H1 (cell line): Measurements from ENCODE around the gene MMP24. TPM values are rescaled to one million over a fixed set of nuclear protein-coding genes. Genes with fewer than 3 reads are reported as not detected.

Experiments used
- CTCF ChIA-PET: fragments of 300-600 bp; sonication (Branson Sonifier 250); formaldehyde crosslinking; loops from one replicate; lab custom pipeline; 2021; ENCODE audit not compliant: partially characterized antibody; lab: Charles Lee
- POLR2A ChIA-PET: fragments of 300-600 bp; sonication (Branson Sonifier 250); formaldehyde crosslinking; loops from one replicate; lab custom pipeline; 2021; ENCODE audit warnings: inconsistent platforms; ENCODE audit not compliant: partially characterized antibody; lab: Charles Lee
- DNase-seq, 2 experiments: peaks; one replicate each; pipeline versions ENCODE4 v3.0.0 to v3.0.0-alpha.2; 2010 to 2022; ENCODE audit warnings: low spot score in 2 of 2, low read depth in 1 of 2, mixed read lengths in 1 of 2
- FAIRE-seq: peaks from 2 replicates; lab custom pipeline; 2011; peaks lifted over from hg19 to GRCh38; lab: Jason Lieb, UNC
- H2AFZ ChIP-seq: 2 replicates; pipeline ENCODE4 v1.8.1; 2012; ENCODE audit warnings: low read length, inconsistent platforms
- H2AK5ac ChIP-seq: 2 replicates; pipeline ENCODE4 v1.6.1; 2013; ENCODE audit warnings: low read depth, low read length
- H2BK120ac ChIP-seq: replicated peaks from 2 replicates; pipeline ENCODE3; 2013; ENCODE audit warnings: low read depth, low read length, inconsistent platforms
- H2BK12ac ChIP-seq: 2 replicates; pipeline ENCODE4 v1.6.1; 2013; ENCODE audit warnings: low read depth, low read length
- H2BK15ac ChIP-seq: 2 replicates; pipeline ENCODE4 v1.6.1; 2013; ENCODE audit warnings: low read length
- H2BK20ac ChIP-seq: 2 replicates; pipeline ENCODE4 v1.6.1; 2013; ENCODE audit warnings: low read length
- H2BK5ac ChIP-seq: 2 replicates; pipeline ENCODE4 v1.6.1; 2013; ENCODE audit warnings: low read depth, low read length
- H3K14ac ChIP-seq: 2 replicates; pipeline ENCODE4 v1.6.1; 2013; ENCODE audit warnings: inconsistent platforms; ENCODE audit not compliant: insufficient read length
- H3K18ac ChIP-seq: 2 replicates; pipeline ENCODE4 v1.6.1; 2013; ENCODE audit warnings: low read length; ENCODE audit errors: extremely low read depth
- H3K23ac ChIP-seq: 2 replicates; pipeline ENCODE4 v1.6.1; 2013; ENCODE audit warnings: inconsistent platforms; ENCODE audit not compliant: insufficient read length
- H3K23me2 ChIP-seq: 2 replicates; pipeline ENCODE4 v1.6.1; 2013; ENCODE audit warnings: low read depth, low read length
- H3K27ac ChIP-seq: 2 replicates; pipeline ENCODE4 v1.6.1; 2011; ENCODE audit warnings: low read depth, low read length, inconsistent platforms
- H3K27me3 ChIP-seq, 4 experiments: replicated peaks in 1 of 4; 1 replicate in 1 of 4; 2 replicates in 3 of 4; pipeline versions ENCODE4 v1.6.1 to v1.8.1; 2011 to 2013; ENCODE audit warnings: low read length in 3 of 4, mild to moderate bottlenecking in 3 of 4, inconsistent platforms in 2 of 4, mixed read lengths in 2 of 4, moderate library complexity in 1 of 4; ENCODE audit not compliant: control insufficient read depth in 3 of 4, insufficient read depth in 3 of 4; ENCODE audit errors: extremely low read depth in 1 of 4
- H3K36me3 ChIP-seq, 4 experiments: 2 replicates each; pipeline versions ENCODE4 v1.6.1 to v1.8.1; 2011 to 2013; ENCODE audit warnings: mild to moderate bottlenecking in 4 of 4, low read length in 3 of 4, moderate library complexity in 2 of 4, control low read depth in 1 of 4, inconsistent platforms in 1 of 4; ENCODE audit not compliant: insufficient read depth in 4 of 4, control insufficient read depth in 2 of 4
- H3K4ac ChIP-seq: replicated peaks from 2 replicates; pipeline ENCODE3; 2013; ENCODE audit warnings: low read length, low read depth, mixed read lengths, inconsistent platforms; ENCODE audit not compliant: insufficient read length
- H3K4me1 ChIP-seq, 4 experiments: replicated peaks in 1 of 4; 1 replicate in 1 of 4; 2 replicates in 3 of 4; pipeline versions ENCODE4 v1.6.1 to v1.8.1; 2011 to 2013; ENCODE audit warnings: low read length in 3 of 4, inconsistent platforms in 2 of 4, mixed read lengths in 1 of 4; ENCODE audit not compliant: insufficient read depth in 4 of 4, control insufficient read depth in 3 of 4
- H3K4me2 ChIP-seq, 2 experiments: 2 replicates each; pipeline versions ENCODE4 v1.6.1 to v1.8.1; 2011 to 2013; ENCODE audit warnings: low read depth in 2 of 2, low read length in 2 of 2, control low read depth in 1 of 2, inconsistent platforms in 1 of 2, mild to moderate bottlenecking in 1 of 2; ENCODE audit not compliant: insufficient read depth in 1 of 2
- H3K4me3 ChIP-seq, 4 experiments: fragments of 200-600, 300-600 bp in 1 of 4; sonication (generic), shearing (Covaris generic), sonication (Bioruptor Twin) in 1 of 4; 2 replicates each; pipeline versions ENCODE4 v1.5.1 to v1.8.1; 2011 to 2016; ENCODE audit warnings: low read length in 4 of 4, low read depth in 3 of 4, control low read depth in 2 of 4, inconsistent platforms in 2 of 4, mild to moderate bottlenecking in 2 of 4, mixed read lengths in 1 of 4, moderate library complexity in 1 of 4; ENCODE audit not compliant: insufficient read depth in 2 of 4; ENCODE audit errors: extremely low read depth in 1 of 4
- H3K56ac ChIP-seq: replicated peaks from 2 replicates; pipeline ENCODE3; 2013; ENCODE audit warnings: low read depth, mild to moderate bottlenecking, mixed read lengths, low read length, inconsistent platforms; ENCODE audit not compliant: insufficient read length
- H3K79me1 ChIP-seq: 2 replicates; pipeline ENCODE4 v1.6.1; 2013; ENCODE audit warnings: low read depth, low read length, control low read depth
- H3K79me2 ChIP-seq, 2 experiments: 2 replicates each; pipeline versions ENCODE4 v1.6.1 to v1.8.1; 2012 to 2013; ENCODE audit warnings: low read length in 2 of 2, mild to moderate bottlenecking in 2 of 2, inconsistent platforms in 1 of 2; ENCODE audit not compliant: insufficient read depth in 2 of 2, control insufficient read depth in 1 of 2
- H3K9ac ChIP-seq, 4 experiments: replicated peaks in 1 of 4; 1 replicate in 1 of 4; 2 replicates in 3 of 4; pipeline versions ENCODE4 v1.6.1 to v1.8.1; 2011 to 2013; ENCODE audit warnings: low read depth in 3 of 4, low read length in 3 of 4, control low read depth in 2 of 4, mild to moderate bottlenecking in 2 of 4, moderate library complexity in 2 of 4, inconsistent platforms in 1 of 4; ENCODE audit errors: extremely low read depth in 1 of 4
- H3K9me3 ChIP-seq, 2 experiments: 2 replicates each; pipeline versions ENCODE4 v1.6.1 to v1.8.1; 2012 to 2013; ENCODE audit warnings: mild to moderate bottlenecking in 2 of 2, moderate library complexity in 2 of 2, control low read depth in 1 of 2, inconsistent platforms in 1 of 2, low read depth in 1 of 2, low read length in 1 of 2, mixed read lengths in 1 of 2; ENCODE audit not compliant: insufficient read depth in 2 of 2
- H4K20me1 ChIP-seq, 2 experiments: replicated peaks in 1 of 2; 2 replicates each; pipeline versions ENCODE3 to v1.8.1; 2011 to 2013; ENCODE audit warnings: inconsistent platforms in 2 of 2, low read length in 2 of 2, mild to moderate bottlenecking in 1 of 2; ENCODE audit not compliant: insufficient read depth in 2 of 2, control insufficient read depth in 1 of 2
- H4K5ac ChIP-seq: 2 replicates; pipeline ENCODE4 v1.6.1; 2013; ENCODE audit warnings: low read length, low read depth, mixed read lengths, inconsistent platforms; ENCODE audit not compliant: insufficient read length
- H4K8ac ChIP-seq: 2 replicates; pipeline ENCODE4 v1.8.0; 2013; ENCODE audit warnings: mild to moderate bottlenecking, moderate library complexity, low read length, inconsistent platforms; ENCODE audit not compliant: insufficient read depth; ENCODE audit errors: extremely low read depth
- H4K91ac ChIP-seq: replicated peaks from 2 replicates; pipeline ENCODE3; 2013; ENCODE audit warnings: low read length, mixed read lengths, inconsistent platforms; ENCODE audit not compliant: insufficient read length
- RBBP5 ChIP-seq: IDR thresholded peaks from 2 replicates; pipeline ENCODE4 v1.7.1; 2012; ENCODE audit warnings: low read depth, mild to moderate bottlenecking, inconsistent platforms, low read length, moderate library complexity, borderline replicate concordance
- TAF7 ChIP-seq: optimal IDR thresholded peaks from 2 replicates; pipeline ENCODE3; 2011; ENCODE audit warnings: low read depth, mild to moderate bottlenecking, inconsistent platforms, low read length, moderate library complexity, borderline replicate concordance
- WGBS, 2 experiments: shearing (Covaris generic) in 1 of 2; methylation state at CpG; one replicate each; pipeline versions ENCODE4 v1.1.6 to v1.1.7; 2013 to 2015; ENCODE audit warnings: low lambda C conversion rate in 2 of 2, mixed read lengths in 2 of 2, inconsistent platforms in 1 of 2, low coverage in 1 of 2, missing lambda C conversion rate in 1 of 2; ENCODE audit not compliant: insufficient replicate concordance in 2 of 2, insufficient coverage in 1 of 2, insufficient read length in 1 of 2; ENCODE audit errors: extremely low coverage in 1 of 2, missing lambda C conversion rate in 1 of 2; 5-methylcytosine and 5-hydroxymethylcytosine counted together
- polyA plus RNA-seq, 7 experiments: library from polyadenylated mRNA; depleted of rRNA in 3 of 7; stranded (reverse) in 5 of 7; unstranded in 2 of 7; fragments of >200 nt in 5 of 7; fragments of 200-250 nt in 2 of 7; gene quantifications; 1 replicate in 5 of 7; 2 replicates in 1 of 7; 4 replicates in 1 of 7; pipeline versions ENCODE4 v1.2.1 to v1.2.3, GENCODE V29; 2011 to 2013; ENCODE audit warnings: missing spikeins in 2 of 7, mixed read lengths in 2 of 7
- total RNA-seq: library from RNA; stranded (reverse); fragmentation: NEBNext Ultra II Directional; extraction: Animal tissue kit (Norgen Biotek cat#: 25700); gene quantifications from 2 replicates; pipeline ENCODE4 v1.2.1, GENCODE V29; 2021
- TF ChIP-seq, protein P1 (sequence below): IDR thresholded peaks from 2 replicates; pipeline ENCODE4 v1.6.1; 2012; ENCODE audit warnings: inconsistent platforms
- TF ChIP-seq, protein P2 (sequence below): IDR thresholded peaks from 2 replicates; pipeline ENCODE4 v1.6.1; 2012; ENCODE audit warnings: inconsistent platforms
- TF ChIP-seq, protein P3 (sequence below): IDR thresholded peaks from 2 replicates; pipeline ENCODE4 v1.6.1; 2011; ENCODE audit warnings: low read depth, mild to moderate bottlenecking, low read length; ENCODE audit not compliant: insufficient read depth
- TF ChIP-seq, protein P4 (sequence below): IDR thresholded peaks from 2 replicates; pipeline ENCODE4 v1.6.1; 2012; ENCODE audit warnings: low read length, inconsistent platforms

MMP24 gene
- total and polyA plus RNA-seq, 2 of the 8 experiments (the other 6 are each of a cell fraction or from before 2014, with no cell fraction given): 18.8 to 21.4 TPM

DNA sequence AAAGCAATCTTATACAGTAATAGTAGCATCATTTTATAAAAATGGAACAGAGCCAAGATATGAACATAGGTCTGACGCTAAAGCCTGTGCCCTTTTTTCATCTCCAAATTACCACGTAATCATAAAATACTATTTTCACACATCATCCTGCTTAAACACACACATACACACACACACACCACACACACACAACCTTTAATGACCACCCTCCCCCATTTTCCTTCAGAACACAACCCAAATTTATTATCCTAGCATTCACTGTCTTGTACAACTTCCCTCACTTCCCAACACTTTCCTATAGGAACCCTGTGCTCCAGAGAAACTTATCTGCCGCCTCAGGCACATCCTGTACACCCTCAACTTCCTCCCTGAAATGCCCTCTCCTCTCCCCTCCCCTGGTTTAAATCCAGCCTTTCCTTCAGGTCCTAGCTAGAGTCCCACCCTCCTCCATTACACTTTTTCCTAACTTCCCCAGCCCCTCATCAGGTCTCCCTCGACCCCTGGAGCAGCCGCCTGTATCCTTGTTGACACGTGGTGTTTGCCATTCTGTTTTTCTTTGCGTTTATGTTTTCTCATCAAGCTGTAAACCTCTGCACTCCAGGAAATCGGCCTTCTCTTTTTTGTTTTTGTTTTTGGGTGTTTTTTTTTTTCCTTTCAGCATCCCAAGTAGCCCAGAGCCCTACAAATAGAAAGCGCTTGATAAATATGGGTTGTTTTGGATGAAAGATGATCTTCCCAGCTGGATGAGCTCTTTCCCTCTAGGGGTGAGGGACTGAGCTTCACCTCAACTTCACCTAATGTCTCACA, 968 bp upstream of the MMP24 start:
- H3K4ac ChIP-seq: no peak overlapping the region
- no peak overlapping the region for H3K27ac ChIP-seq
- peaks cover 0 to 3% of the 10 kb centered on the region in 2 experiments; a peak in 1 of 4 replicates for H3K79me2 ChIP-seq
- peak overlapping the region; percentile 20; the same call in 1 of the 2 replicates for H2AFZ ChIP-seq
- peaks cover 2 to 18% (median 7%) of the 10 kb centered on the region in 4 experiments; a peak in 6 of 7 replicates for H3K4me1 ChIP-seq
- no peaks in the 10 kb centered on the region for H3K9me3 ChIP-seq
- 50 to 100% methylated on average over 1 to 9 of the region's 9 CpGs for WGBS, 2 experiments
- H3K18ac ChIP-seq: peak overlapping the region; percentile 38; the same call in 1 of the 2 replicates
- DNase-seq: no peak
- H4K8ac ChIP-seq: no peak overlapping the region; the same call in 1 of the 2 replicates
- no peak overlapping the region for H4K91ac ChIP-seq
- peaks cover 11% of the 10 kb centered on the region; the same call in 1 of the 2 replicates for H3K23me2 ChIP-seq
- TF ChIP-seq, protein P1, sequence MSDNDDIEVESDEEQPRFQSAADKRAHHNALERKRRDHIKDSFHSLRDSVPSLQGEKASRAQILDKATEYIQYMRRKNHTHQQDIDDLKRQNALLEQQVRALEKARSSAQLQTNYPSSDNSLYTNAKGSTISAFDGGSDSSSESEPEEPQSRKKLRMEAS: peak; percentile 80
- TF ChIP-seq, protein P2, sequence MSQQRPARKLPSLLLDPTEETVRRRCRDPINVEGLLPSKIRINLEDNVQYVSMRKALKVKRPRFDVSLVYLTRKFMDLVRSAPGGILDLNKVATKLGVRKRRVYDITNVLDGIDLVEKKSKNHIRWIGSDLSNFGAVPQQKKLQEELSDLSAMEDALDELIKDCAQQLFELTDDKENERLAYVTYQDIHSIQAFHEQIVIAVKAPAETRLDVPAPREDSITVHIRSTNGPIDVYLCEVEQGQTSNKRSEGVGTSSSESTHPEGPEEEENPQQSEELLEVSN: peak; percentile 66; the same call in 1 of the 2 replicates
- TF ChIP-seq TAF7 (no peak), RBBP5 (0 out of 2 replicates have a peak, but pooled peaks have one; percentile 31)
- TF ChIP-seq, protein P3, sequence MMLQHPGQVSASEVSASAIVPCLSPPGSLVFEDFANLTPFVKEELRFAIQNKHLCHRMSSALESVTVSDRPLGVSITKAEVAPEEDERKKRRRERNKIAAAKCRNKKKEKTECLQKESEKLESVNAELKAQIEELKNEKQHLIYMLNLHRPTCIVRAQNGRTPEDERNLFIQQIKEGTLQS: no peak
- TF ChIP-seq, protein P4, sequence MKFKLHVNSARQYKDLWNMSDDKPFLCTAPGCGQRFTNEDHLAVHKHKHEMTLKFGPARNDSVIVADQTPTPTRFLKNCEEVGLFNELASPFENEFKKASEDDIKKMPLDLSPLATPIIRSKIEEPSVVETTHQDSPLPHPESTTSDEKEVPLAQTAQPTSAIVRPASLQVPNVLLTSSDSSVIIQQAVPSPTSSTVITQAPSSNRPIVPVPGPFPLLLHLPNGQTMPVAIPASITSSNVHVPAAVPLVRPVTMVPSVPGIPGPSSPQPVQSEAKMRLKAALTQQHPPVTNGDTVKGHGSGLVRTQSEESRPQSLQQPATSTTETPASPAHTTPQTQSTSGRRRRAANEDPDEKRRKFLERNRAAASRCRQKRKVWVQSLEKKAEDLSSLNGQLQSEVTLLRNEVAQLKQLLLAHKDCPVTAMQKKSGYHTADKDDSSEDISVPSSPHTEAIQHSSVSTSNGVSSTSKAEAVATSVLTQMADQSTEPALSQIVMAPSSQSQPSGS: no peak
- TF ChIP-seq, all 59 proteins: peak for 3
- Histone ChIP-seq H3K36me3 (peaks cover 0 to 3% (median 0%) of the 10 kb centered on the region in 4 experiments; a peak in 1 of 8 replicates), H3K9ac (peak overlapping the region in 3 of 4 experiments; percentile 2 to 32 (median 25); a peak in 3 of 7 replicates), H3K14ac (no peak overlapping the region), H3K27me3 (peaks cover 0 to 13% (median 2%) of the 10 kb centered on the region in 4 experiments; a peak in 2 of 7 replicates), H4K5ac (no peak overlapping the region), H2AK5ac (no peak overlapping the region), H3K4me2 (peak overlapping the region; percentile 73 to 74), H2BK20ac (peak overlapping the region; percentile 55; the same call in 1 of the 2 replicates), H2BK15ac (peak overlapping the region; percentile 95; the same call in 1 of the 2 replicates), H2BK12ac (peak overlapping the region; percentile 43; the same call in 1 of the 2 replicates), H2BK5ac (no peak overlapping the region), H3K23ac (no peak overlapping the region), H3K56ac (no peak overlapping the region), H4K20me1 (no peaks in the 10 kb centered on the region), H3K79me1 (no peaks in the 10 kb centered on the region; the same call in 1 of the 2 replicates), H3K4me3 (peak overlapping the region; percentile 54 to 63 (median 60); a peak in 7 of 8 replicates), H2BK120ac (no peak overlapping the region)
- no peak for FAIRE-seq
- ChIA-PET POLR2A (interaction anchor here (0.5 to 4.9 kb wide), 5 partner anchors 9 to 75 kb away, joined by 3 to 41 read pairs (median 4); partner anchors contain the start of gene MMP24OS), CTCF (interaction anchor here (0.7 to 1.2 kb wide), 6 partner anchors 16 to 254 kb away, joined by 3 to 5 read pairs (median 3); partner anchors contain the start of gene EDEM2)
